IMR-90 (cell line): ENCODE measurements around the gene DDX54.

Source experiments
- BHLHE40 ChIP-seq: fragments of 150-350 bp; IDR thresholded peaks from 2 replicates; pipeline ENCODE4 v1.6.1; 2016; ENCODE audit warnings: mild to moderate bottlenecking, low read depth, low read length
- CEBPB ChIP-seq: IDR thresholded peaks from 2 replicates; pipeline ENCODE4 v1.6.1; 2012; ENCODE audit warnings: low read depth, low read length, improper control_type of control experiment
- CHD1 ChIP-seq: IDR thresholded peaks from 2 replicates; pipeline ENCODE4 v1.6.1; 2012; ENCODE audit warnings: low read depth, low read length, improper control_type of control experiment
- MAFK ChIP-seq: IDR thresholded peaks from 2 replicates; pipeline ENCODE4 v1.6.1; 2012; ENCODE audit warnings: low read depth, low read length, improper control_type of control experiment
- MAZ ChIP-seq: IDR thresholded peaks from 2 replicates; pipeline ENCODE4 v1.6.1; 2012; ENCODE audit warnings: low read depth, mild to moderate bottlenecking, low read length, improper control_type of control experiment, moderate library complexity, borderline replicate concordance
- POLR2A ChIP-seq: IDR thresholded peaks from 2 replicates; pipeline ENCODE4 v1.6.1; 2012; ENCODE audit warnings: mild to moderate bottlenecking, low read depth, low read length
- RAD21 ChIP-seq: IDR thresholded peaks from 2 replicates; pipeline ENCODE4 v1.6.1; 2012; ENCODE audit warnings: low read length, improper control_type of control experiment
- RCOR1 ChIP-seq: IDR thresholded peaks from 2 replicates; pipeline ENCODE4 v1.6.1; 2012; ENCODE audit warnings: mild to moderate bottlenecking, low read length, improper control_type of control experiment; ENCODE audit not compliant: insufficient replicate concordance
- RFX5 ChIP-seq: IDR thresholded peaks from 2 replicates; pipeline ENCODE4 v1.8.0; 2012; ENCODE audit warnings: low read depth, mild to moderate bottlenecking, low read length, moderate library complexity
- SMC3 ChIP-seq: fragments of 150-350 bp; IDR thresholded peaks from 2 replicates; pipeline ENCODE4 v1.6.1; 2016; ENCODE audit warnings: low read depth, mild to moderate bottlenecking, antibody characterized with exemption, low read length, moderate library complexity
- TF ChIP-seq, protein P1 (sequence below): conservative IDR thresholded peaks from 2 replicates; pipeline ENCODE4 v1.5.1; 2012; ENCODE audit warnings: mild to moderate bottlenecking, low read depth, low read length, improper control_type of control experiment
- TF ChIP-seq, protein P2 (sequence below): fragments of 150-350 bp; IDR thresholded peaks from 2 replicates; pipeline ENCODE4 v1.6.1; 2017; ENCODE audit warnings: mild to moderate bottlenecking, antibody characterized with exemption, low read length, low read depth
- TF ChIP-seq, protein P3 (sequence below): fragments of 150-350 bp; IDR thresholded peaks from 2 replicates; pipeline ENCODE4 v1.6.1; 2016; ENCODE audit warnings: low read depth, mild to moderate bottlenecking, low read length, moderate library complexity, borderline replicate concordance

DNA sequence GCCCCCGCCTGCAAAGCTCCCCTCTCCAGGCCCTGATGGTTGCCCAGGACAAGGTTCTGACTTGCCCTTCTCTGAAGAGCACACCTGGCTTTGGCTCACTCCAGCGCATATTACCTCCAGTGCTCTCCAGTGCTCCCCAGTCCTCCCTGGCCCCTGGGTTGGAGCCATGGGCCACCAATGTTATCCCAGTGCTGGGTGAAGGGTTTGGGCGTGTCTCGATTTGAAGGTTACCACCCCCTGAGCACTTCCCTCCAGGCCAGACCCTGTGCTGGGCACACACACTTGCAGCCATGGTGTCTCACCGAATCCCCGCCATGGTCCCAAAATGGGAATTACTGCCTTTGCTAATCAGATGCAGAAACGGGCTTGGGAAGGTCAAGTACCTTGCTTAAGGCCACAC, 11.3 kb upstream of the DDX54 start:
- TF ChIP-seq POLR2A: no peak
- TF ChIP-seq, protein P1, sequence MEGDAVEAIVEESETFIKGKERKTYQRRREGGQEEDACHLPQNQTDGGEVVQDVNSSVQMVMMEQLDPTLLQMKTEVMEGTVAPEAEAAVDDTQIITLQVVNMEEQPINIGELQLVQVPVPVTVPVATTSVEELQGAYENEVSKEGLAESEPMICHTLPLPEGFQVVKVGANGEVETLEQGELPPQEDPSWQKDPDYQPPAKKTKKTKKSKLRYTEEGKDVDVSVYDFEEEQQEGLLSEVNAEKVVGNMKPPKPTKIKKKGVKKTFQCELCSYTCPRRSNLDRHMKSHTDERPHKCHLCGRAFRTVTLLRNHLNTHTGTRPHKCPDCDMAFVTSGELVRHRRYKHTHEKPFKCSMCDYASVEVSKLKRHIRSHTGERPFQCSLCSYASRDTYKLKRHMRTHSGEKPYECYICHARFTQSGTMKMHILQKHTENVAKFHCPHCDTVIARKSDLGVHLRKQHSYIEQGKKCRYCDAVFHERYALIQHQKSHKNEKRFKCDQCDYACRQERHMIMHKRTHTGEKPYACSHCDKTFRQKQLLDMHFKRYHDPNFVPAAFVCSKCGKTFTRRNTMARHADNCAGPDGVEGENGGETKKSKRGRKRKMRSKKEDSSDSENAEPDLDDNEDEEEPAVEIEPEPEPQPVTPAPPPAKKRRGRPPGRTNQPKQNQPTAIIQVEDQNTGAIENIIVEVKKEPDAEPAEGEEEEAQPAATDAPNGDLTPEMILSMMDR: no peak
- no peak for TF ChIP-seq SMC3
- no peak for TF ChIP-seq CHD1
- TF ChIP-seq MAFK: no peak
- no peak for TF ChIP-seq MAZ
- TF ChIP-seq, protein P2, sequence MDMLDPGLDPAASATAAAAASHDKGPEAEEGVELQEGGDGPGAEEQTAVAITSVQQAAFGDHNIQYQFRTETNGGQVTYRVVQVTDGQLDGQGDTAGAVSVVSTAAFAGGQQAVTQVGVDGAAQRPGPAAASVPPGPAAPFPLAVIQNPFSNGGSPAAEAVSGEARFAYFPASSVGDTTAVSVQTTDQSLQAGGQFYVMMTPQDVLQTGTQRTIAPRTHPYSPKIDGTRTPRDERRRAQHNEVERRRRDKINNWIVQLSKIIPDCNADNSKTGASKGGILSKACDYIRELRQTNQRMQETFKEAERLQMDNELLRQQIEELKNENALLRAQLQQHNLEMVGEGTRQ: no peak
- no peak for TF ChIP-seq CEBPB
- TF ChIP-seq, protein P3, sequence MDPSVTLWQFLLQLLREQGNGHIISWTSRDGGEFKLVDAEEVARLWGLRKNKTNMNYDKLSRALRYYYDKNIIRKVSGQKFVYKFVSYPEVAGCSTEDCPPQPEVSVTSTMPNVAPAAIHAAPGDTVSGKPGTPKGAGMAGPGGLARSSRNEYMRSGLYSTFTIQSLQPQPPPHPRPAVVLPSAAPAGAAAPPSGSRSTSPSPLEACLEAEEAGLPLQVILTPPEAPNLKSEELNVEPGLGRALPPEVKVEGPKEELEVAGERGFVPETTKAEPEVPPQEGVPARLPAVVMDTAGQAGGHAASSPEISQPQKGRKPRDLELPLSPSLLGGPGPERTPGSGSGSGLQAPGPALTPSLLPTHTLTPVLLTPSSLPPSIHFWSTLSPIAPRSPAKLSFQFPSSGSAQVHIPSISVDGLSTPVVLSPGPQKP: no peak
- TF ChIP-seq RCOR1: no peak
- no peak for TF ChIP-seq RAD21
- TF ChIP-seq BHLHE40: no peak
- TF ChIP-seq RFX5: no peak
